Measurements from ENCODE around the gene FBXO24. TPM values are rescaled to one million over a fixed set of nuclear protein-coding genes. Genes with fewer than 3 reads are reported as not detected.

FBXO24 gene
- total RNA-seq, 2 donors from 2014 or later, result 2.3 to 9.7 TPM

GRCh38 chr7:100649826-100650565 lies 63.9 kb downstream of the FBXO24 start:
- intact Hi-C loops (cut with DNase I), result no loop called here
- 67% methylated on average over 15 of the region's 15 CpGs for WGBS
- no peak for DNase-seq (ENCODE audit: low spot score)
- no peak overlapping the region for H3K4me3 ChIP-seq
- H3K36me3 ChIP-seq, result no peaks in the 10 kb centered on the region
- peaks cover 4% of the 10 kb centered on the region for H3K27me3 ChIP-seq (replicated peaks; ENCODE audit: insufficient read depth)
- TF ChIP-seq POLR2A (IDR thresholded peaks at IDR 0.05), result no peak
- TF ChIP-seq CTCF (IDR thresholded peaks at IDR 0.05), result no peak
- no peak for TF ChIP-seq POLR2AphosphoS5 (IDR thresholded peaks at IDR 0.05)
- H3K4me1 ChIP-seq (replicated peaks), result no peaks in the 10 kb centered on the region
- no peaks in the 10 kb centered on the region for H3K9me3 ChIP-seq
- H3K27ac ChIP-seq, result no peak overlapping the region

Small RNAs within 50 kb of the gene (small RNA-seq; reads per million reads assigned to genes)
- gene SAP25, result 0 reads per million in 2 donors

Other genes starting within 250 kb of the FBXO24 start
- gene PILRB, start 228.2 kb upstream of the FBXO24 start, total RNA-seq, result 100 to 1,000 TPM in 1 of 2 donors, 10 to 100 TPM in 1; 72.4 to 120 TPM
- gene PILRA, start 212.8 kb upstream of the FBXO24 start, total RNA-seq, result 10 to 100 TPM in 1 of 2 donors, 1 to 10 TPM in 1; 4.9 to 11.9 TPM
- gene ZCWPW1, start 157.6 kb upstream of the FBXO24 start, total RNA-seq, result 10 to 100 TPM in 1 of 2 donors, 1 to 10 TPM in 1; 5.5 to 34.6 TPM
- 10 to 100 TPM; 24.2 to 62.8 TPM for gene MEPCE, start 156.5 kb upstream of the FBXO24 start, total RNA-seq
- gene PPP1R35, start 149.8 kb upstream of the FBXO24 start, total RNA-seq, result 10 to 100 TPM; 44.1 to 60.5 TPM
- gene SPACDR, start 122.1 kb upstream of the FBXO24 start, total RNA-seq, result 10 to 100 TPM in 1 of 2 donors, not detected in 1; 11.9 TPM
- 100 to 1,000 TPM in 1 of 2 donors, 10 to 100 TPM in 1; 77.6 to 152 TPM for gene TSC22D4, start 107.1 kb upstream of the FBXO24 start, total RNA-seq
- gene NYAP1, start 102.4 kb upstream of the FBXO24 start, total RNA-seq, result 10 to 100 TPM in 1 of 2 donors, under 1 TPM in 1; 0.73 to 16.9 TPM
- gene AGFG2, start 47.1 kb upstream of the FBXO24 start, total RNA-seq, result 10 to 100 TPM; 33.0 to 94.9 TPM
- gene SAP25, start 12.4 kb upstream of the FBXO24 start, total RNA-seq, result 10 to 100 TPM in 1 of 2 donors, 1 to 10 TPM in 1; 2.5 to 19.5 TPM
- 100 to 1,000 TPM in 1 of 2 donors, 10 to 100 TPM in 1; 66.8 to 202 TPM for gene LRCH4, start 199 bp upstream of the FBXO24 start, total RNA-seq
- 10 to 100 TPM; 11.8 to 49.5 TPM for gene PCOLCE, start 16.0 kb downstream of the FBXO24 start, total RNA-seq
- 10 to 100 TPM; 20.1 to 36.1 TPM for gene MOSPD3, start 26.2 kb downstream of the FBXO24 start, total RNA-seq
- gene TFR2, start 55.2 kb downstream of the FBXO24 start, total RNA-seq, result 1 to 10 TPM in 1 of 2 donors, under 1 TPM in 1; 0.59 to 2.3 TPM
- gene ACTL6B, start 70.1 kb downstream of the FBXO24 start, total RNA-seq, result 1 to 10 TPM in 1 of 2 donors, not detected in 1; 2.4 TPM
- 100 to 1,000 TPM; 376 to 417 TPM for gene GNB2, start 87.4 kb downstream of the FBXO24 start, total RNA-seq
- gene GIGYF1, start 107.9 kb downstream of the FBXO24 start, total RNA-seq, result 10 to 100 TPM; 37.0 to 82.2 TPM
- 10 to 100 TPM; 41.4 to 45.2 TPM for gene POP7, start 119.8 kb downstream of the FBXO24 start, total RNA-seq
- 1 to 10 TPM in 1 of 2 donors, not detected in 1; 1.6 TPM for gene EPO, start 134.1 kb downstream of the FBXO24 start, total RNA-seq
- under 1 TPM in 1 of 2 donors, not detected in 1; 0.17 TPM for gene ZAN, start 147.3 kb downstream of the FBXO24 start, total RNA-seq
- 10 to 100 TPM; 78.6 to 80.8 TPM for gene EPHB4, start 241.2 kb downstream of the FBXO24 start, total RNA-seq

Data from prostate gland (tissue), 2 donors.